Activated T-helper 17 cell treated with anti-CD3 and anti-CD28 coated beads, Interleukin-2, amount 50 U/mL, for 72 hours (primary cell): ENCODE measurements around the gene HECW1. TPM values are rescaled to one million over a fixed set of nuclear protein-coding genes. Genes with fewer than 3 reads are reported as not detected.
"Not testable (repeated sequence)": the region's sequence is repeated elsewhere in the genome, so short reads cannot be mapped to it uniquely, and the experiment has no call there.

Experiments used
- ATAC-seq: fragments of 150-1000 bp; cut with Tn5 transposase; replicated peaks from 2 replicates; pipeline ENCODE4 v1.10.0; 2021; ENCODE audit warnings: mild to moderate bottlenecking, moderate library complexity
- H3K27ac Mint-ChIP-seq: one replicate; pipeline ENCODE4 v1.8.0; 2022; ENCODE audit warnings: mixed read lengths
- H3K27me3 Mint-ChIP-seq: one replicate; pipeline ENCODE4 v1.8.0; 2022; ENCODE audit warnings: mixed read lengths
- H3K36me3 Mint-ChIP-seq: one replicate; pipeline ENCODE4 v1.8.0; 2022; ENCODE audit warnings: low read depth, mild to moderate bottlenecking, mixed read lengths
- H3K4me1 Mint-ChIP-seq: one replicate; pipeline ENCODE4 v1.8.0; 2022; ENCODE audit warnings: mixed read lengths
- H3K4me3 Mint-ChIP-seq: one replicate; pipeline ENCODE4 v1.8.0; 2022; ENCODE audit warnings: mild to moderate bottlenecking, mixed read lengths
- H3K9me3 Mint-ChIP-seq: one replicate; pipeline ENCODE4 v1.8.0; 2022; ENCODE audit warnings: mixed read lengths
- total RNA-seq, 2 donors: library from RNA; stranded (reverse); gene quantifications; one replicate each; pipeline ENCODE4 v1.2.3, GENCODE V29; 2022

The HECW1 gene
- total RNA-seq, 2 donors from 2014 or later = not detected

DNA sequence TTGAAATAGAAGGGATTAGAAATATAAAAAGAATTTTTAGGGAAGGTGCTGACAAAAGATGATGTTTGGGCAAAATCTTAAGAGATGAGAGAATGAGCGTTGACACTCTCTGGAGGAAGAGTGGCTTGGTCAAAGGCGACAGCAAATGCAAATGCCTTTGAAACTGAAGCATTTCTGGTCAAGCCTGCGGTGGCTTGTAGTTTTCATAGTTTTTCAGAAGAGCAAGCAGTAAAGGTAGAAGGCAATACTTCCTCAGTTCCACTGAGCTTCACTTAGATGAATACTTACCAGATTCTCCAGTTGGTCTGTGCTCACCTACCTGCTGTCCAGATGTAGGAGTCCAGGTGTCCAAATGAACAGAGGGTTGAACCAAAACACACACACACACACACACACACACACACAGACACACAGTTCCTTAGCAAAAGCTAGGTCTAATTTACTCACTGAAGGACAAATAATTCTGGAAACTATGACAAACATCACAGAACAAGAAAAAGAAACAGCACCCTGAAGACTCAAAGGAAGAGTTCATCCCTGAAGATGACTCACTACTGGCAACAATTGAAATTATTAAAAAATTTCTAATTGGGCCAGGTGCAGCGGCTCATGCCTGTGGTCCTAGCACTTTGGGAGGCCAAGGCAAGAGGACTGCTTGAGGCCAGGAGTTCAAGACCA, 458.4 kb downstream of the HECW1 start:
- Mint-ChIP-seq H3K36me3 (no peaks in the 10 kb centered on the region), H3K4me1 (peaks cover 14% of the 10 kb centered on the region), H3K27me3 (no peaks in the 10 kb centered on the region), H3K9me3 (no peaks in the 10 kb centered on the region), H3K4me3 (no peak overlapping the region), H3K27ac (peak overlapping the region; percentile 32)
- peak; percentile 22 for ATAC-seq

DNA sequence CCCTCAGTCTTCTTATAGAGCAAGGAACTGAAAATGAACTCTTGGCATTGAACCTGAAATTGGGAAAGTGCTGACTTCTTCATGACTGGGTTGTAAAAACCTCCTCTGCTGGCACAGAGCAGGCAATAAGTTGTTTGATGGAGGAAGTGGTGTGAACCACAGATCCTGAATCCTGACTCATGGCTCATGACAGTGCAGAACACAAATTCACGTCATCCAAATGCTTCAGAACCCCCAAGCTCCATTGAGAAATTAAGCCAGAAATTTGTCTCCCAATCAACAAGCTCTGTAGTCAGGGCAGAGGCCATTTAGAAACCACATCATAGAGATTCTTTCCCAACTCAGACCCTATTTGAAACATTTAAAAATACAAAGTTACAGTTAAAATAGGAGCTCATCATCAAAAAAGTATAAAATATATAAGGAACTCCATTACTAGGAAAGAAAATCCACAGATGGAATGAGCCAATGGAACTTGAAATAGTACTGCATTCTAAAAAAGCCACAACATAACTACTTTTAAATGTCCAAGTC, 460.1 kb downstream of the HECW1 start:
- peak; percentile 98 for ATAC-seq
- Mint-ChIP-seq H3K4me3 (peak overlapping the region; percentile 12), H3K4me1 (peaks cover 14% of the 10 kb centered on the region), H3K27me3 (no peaks in the 10 kb centered on the region), H3K9me3 (no peaks in the 10 kb centered on the region), H3K27ac (peak overlapping the region; percentile 84), H3K36me3 (no peaks in the 10 kb centered on the region)

DNA sequence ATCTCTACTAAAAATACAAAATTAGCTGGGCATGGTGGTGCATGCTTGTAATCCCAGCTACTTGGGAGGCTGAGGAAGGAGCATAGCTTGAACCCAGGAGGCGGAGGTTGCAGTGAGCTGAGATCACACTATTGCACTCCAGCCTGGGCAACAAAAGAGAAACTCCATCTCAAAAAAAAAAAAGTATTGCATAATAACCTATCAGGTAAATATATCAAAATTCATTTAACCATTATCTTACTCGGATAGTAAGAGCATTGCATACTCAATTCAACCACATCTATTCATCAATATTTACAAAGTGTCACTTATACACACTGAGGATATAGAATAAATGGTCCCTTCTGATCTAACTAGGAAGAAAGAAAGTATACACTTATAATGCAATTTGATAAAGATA, 461.4 kb downstream of the HECW1 start:
- not testable (repeated sequence) for H3K27ac Mint-ChIP-seq, H3K9me3 Mint-ChIP-seq, H3K4me3 Mint-ChIP-seq

DNA sequence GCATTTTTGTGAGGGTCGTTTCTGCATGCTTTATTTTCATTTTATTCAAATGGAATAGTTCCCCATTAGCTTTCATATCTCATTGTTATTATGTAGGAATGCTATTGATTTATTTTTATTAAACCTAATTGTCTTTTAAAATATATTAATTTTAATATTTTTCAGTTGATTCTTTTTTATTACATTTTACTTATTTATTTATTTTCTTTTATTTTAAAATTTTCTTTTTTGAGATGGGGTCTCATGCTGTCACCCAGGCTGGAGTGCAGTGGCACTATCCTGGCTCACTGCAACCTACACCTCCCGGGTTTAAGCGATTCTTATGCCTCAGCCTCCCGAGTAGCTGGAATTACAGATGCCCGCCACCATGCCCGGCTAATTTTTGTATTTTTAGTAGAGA, 463.1 kb downstream of the HECW1 start:
- H3K27me3 Mint-ChIP-seq = no peaks in the 10 kb centered on the region
- H3K4me1 Mint-ChIP-seq = peaks cover 10% of the 10 kb centered on the region
- no peak for ATAC-seq
- H3K36me3 Mint-ChIP-seq = no peaks in the 10 kb centered on the region
- no peak overlapping the region for H3K4me3 Mint-ChIP-seq
- no peak overlapping the region for H3K27ac Mint-ChIP-seq
- H3K9me3 Mint-ChIP-seq = no peaks in the 10 kb centered on the region

More for the DNA sequence above, 461.4 kb downstream of the HECW1 start:
- H3K4me1 Mint-ChIP-seq = peaks cover 14% of the 10 kb centered on the region
- not testable (repeated sequence) for H3K27me3 Mint-ChIP-seq, ATAC-seq, H3K36me3 Mint-ChIP-seq

DNA sequence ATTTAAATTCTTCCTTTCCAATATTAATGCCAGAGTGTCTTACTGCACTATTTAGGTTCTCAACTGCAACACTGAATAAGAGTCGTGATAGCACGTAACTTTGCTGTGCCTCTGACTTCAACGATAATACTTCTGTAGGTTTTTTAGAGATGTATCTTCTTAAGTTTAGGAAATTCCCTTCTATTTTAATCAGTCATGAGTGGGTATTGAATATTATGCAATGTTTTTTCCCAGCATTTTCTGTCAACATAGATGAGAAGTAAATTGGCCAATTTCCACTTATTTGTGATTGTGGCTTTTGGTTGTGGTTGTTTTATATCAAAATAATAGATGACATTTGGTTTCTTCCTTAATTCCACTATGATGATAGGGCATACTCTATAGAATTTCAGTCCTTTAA, 463.8 kb downstream of the HECW1 start:
- no peaks in the 10 kb centered on the region for H3K36me3 Mint-ChIP-seq
- no peak overlapping the region for H3K4me3 Mint-ChIP-seq
- no peak overlapping the region for H3K27ac Mint-ChIP-seq
- H3K4me1 Mint-ChIP-seq = peaks cover 6% of the 10 kb centered on the region
- H3K9me3 Mint-ChIP-seq = no peaks in the 10 kb centered on the region
- ATAC-seq = no peak
- no peaks in the 10 kb centered on the region for H3K27me3 Mint-ChIP-seq

DNA sequence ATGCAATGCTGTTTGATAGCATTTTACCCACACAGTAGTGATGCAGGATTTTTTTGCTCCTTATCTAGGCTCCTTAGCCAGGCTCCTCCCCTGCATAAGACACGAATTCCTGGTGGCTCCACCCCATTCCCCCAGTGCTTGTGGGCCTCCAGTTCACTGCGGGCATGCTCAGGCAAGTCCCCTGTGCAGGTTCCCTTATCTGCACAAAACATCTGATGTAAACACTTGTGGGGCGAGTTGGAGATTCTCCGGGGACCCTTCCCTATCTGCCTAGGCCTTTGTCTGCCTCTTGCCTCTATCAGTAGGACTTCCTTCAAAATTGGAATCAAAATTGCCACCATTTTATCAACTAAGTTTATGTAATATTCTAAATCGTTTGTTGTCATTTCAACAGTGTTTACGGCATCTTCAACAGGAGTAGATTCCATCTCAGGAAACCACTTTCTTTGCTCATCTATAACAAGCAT, 465.1 kb downstream of the HECW1 start:
- Mint-ChIP-seq H3K4me1 (peaks cover 5% of the 10 kb centered on the region), H3K27me3 (no peaks in the 10 kb centered on the region), H3K4me3 (no peak overlapping the region), H3K9me3 (no peaks in the 10 kb centered on the region), H3K27ac (no peak overlapping the region), H3K36me3 (no peaks in the 10 kb centered on the region)
- ATAC-seq = no peak

DNA sequence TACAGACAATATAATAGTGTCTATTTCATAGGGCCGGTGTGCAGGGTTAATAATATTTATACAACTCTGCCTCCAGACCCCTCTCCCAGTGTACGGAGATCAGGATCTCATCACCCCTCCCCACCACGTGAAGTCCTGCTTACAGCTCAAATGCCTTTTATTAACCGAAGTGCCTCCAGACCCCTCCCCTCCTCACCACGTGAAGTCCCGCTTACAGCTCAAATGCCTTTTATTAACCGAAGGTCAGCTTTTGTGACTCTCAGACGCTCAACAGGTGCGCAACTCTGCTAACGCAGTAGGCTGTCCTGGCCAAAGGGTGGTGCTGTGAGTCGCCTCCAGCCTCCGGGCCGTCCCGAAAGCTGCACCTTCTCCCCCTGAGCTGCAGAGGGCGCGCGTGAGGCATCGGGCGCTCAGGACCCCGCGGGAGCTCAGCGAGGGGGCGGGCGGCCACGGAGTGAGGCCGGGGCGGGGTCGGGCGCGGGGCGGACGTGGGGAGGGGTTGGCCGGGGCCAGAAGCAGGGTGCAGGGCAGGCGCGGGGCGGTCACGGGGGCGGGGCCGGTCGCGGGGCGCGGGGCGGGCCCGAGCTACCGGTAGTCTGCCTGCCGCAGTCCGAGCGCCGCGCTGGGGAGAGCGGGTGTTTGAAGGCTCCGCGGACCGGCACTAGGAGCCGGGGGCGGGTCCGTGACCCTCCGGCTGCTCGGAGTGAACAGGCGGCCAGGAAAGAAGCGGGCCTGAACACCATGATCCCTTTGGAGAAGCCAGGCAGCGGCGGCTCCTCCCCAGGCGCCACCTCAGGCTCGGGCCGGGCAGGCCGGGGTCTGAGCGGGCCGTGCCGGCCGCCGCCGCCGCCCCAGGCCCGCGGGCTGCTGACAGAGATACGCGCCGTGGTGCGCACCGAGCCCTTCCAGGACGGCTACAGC, 470.3 kb downstream of the HECW1 start, which contains the start of gene STK17A:
TSS of gene STK17A (plus strand) at position 606 of the 921 bp plus-strand sequence. CDS start at position 742, 136 bp downstream.
- peak; percentile 78 for ATAC-seq

DNA sequence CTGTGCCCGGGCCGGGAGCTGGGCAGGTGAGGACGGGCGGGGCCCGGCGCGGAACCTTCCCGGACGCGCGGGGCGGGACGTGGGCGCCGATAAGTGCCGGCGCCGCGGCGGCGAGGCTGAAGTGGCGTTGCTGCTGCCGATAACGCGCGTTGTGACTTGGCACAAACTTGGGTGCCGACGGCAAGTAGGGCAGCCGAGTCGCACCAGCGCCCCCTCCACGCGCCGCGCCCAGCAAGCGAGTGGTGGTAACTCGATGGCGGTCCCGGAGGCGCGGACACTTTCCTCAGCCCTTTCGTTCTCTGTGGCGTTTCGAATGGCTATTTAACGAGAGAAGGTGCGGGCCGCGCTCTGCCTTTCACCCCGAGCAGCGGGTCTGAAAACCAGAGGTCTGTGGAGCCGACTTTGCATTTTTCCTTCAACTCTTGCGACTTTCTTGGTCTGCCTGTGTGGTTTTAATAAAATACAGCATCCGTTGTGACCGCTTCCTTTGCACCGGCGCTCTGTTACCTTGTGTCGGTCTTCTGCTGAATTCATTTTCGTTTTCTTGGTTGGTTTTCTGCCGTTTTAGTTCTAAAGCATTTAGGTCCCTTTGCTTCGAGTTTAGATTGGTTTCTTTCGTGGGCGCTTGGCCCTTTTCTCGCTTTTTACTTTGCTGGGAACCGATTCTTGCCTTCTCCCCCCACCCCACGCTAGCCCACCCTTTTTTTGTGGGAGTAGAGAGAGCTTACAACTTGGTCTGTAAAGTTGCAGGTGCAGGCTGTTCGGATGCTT, 471.2 kb downstream of the HECW1 start:
- Mint-ChIP-seq H3K4me3 (peak overlapping the region; percentile 96), H3K9me3 (no peaks in the 10 kb centered on the region), H3K36me3 (peaks cover 31% of the 10 kb centered on the region), H3K27me3 (no peaks in the 10 kb centered on the region), H3K27ac (peak overlapping the region; percentile 95), H3K4me1 (peaks cover 15% of the 10 kb centered on the region)
- ATAC-seq = peak; percentile 22

More for the DNA sequence above, 470.3 kb downstream of the HECW1 start, which contains the start of gene STK17A:
- peaks cover 27% of the 10 kb centered on the region for H3K36me3 Mint-ChIP-seq
- H3K9me3 Mint-ChIP-seq = no peaks in the 10 kb centered on the region
- H3K4me1 Mint-ChIP-seq = peaks cover 9% of the 10 kb centered on the region
- peak within 1 kb of the TSS; percentile 96 for H3K4me3 Mint-ChIP-seq
- no peaks in the 10 kb centered on the region for H3K27me3 Mint-ChIP-seq
- peak within 1 kb of the TSS; percentile 95 for H3K27ac Mint-ChIP-seq

DNA sequence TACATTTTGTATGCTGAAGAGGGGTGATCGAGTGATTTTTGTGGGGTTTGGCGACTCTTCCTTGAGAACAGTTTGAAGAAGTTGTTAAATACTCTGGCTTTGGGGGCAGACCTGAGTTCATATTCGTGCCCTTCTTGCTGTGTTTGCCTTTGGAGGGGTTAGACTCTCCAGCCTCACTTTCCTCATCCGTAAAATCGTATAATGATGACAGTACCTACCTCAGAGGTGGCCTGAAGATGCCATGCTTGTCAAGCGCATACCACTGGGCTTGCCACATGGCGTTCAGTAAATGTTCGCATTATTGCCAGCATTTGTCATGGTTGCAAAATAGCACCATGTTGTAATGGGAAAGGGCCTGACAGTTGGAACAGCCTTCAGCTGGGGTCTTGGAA, 471.7 kb downstream of the HECW1 start:
- Mint-ChIP-seq H3K27ac (peak overlapping the region; percentile 95), H3K27me3 (no peaks in the 10 kb centered on the region), H3K4me3 (peak overlapping the region; percentile 96), H3K36me3 (peaks cover 37% of the 10 kb centered on the region), H3K4me1 (peaks cover 20% of the 10 kb centered on the region), H3K9me3 (no peaks in the 10 kb centered on the region)
- peak; percentile 6 for ATAC-seq

DNA sequence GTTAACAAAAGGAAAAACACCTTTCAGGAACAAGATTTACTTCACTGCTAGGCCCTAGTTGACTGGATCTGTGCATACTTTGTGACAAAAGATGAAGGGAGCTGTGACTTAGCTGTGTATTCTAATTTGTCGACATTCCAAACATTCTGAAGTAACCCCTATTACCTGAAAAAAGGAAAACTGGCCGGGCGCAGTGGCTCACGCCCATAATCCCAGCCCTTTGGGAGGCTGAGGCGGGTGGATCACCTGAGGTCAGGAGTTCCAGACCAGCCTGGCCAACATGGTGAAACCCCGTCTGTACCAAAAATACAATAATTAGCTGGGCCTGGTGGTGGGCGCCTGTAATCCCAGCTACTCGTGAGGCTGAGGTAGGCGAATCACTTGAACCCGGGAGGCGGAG, 472.3 kb downstream of the HECW1 start:
- Mint-ChIP-seq H3K27ac (peak overlapping the region; percentile 95), H3K4me1 (peaks cover 26% of the 10 kb centered on the region), H3K36me3 (peaks cover 43% of the 10 kb centered on the region), H3K4me3 (peak overlapping the region; percentile 96)
- ATAC-seq, H3K9me3 Mint-ChIP-seq, H3K27me3 Mint-ChIP-seq: not testable (repeated sequence)

DNA sequence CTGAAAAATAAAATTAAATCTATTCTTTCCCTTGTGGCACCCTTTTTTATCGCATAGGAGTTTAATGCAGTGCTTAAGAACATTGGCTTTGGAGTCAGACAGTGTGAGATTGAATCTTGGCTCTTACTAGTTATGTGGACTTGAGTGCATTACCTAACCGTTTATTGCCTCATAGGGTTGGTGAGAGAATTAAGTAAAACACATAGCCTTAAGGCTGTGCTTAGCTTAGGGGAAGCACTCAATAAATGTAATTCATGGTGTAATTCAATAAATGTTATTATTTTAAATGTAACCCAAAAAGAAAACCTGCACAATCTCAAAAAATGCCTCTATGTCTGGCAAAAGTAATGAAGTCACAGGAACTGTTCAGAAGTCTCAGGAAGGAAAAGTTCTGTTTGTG, 473.1 kb downstream of the HECW1 start:
- Mint-ChIP-seq H3K27me3 (no peaks in the 10 kb centered on the region), H3K9me3 (no peaks in the 10 kb centered on the region), H3K4me1 (peaks cover 30% of the 10 kb centered on the region), H3K27ac (peak overlapping the region; percentile 95), H3K4me3 (peak overlapping the region; percentile 96), H3K36me3 (peaks cover 51% of the 10 kb centered on the region)
- no peak for ATAC-seq

DNA sequence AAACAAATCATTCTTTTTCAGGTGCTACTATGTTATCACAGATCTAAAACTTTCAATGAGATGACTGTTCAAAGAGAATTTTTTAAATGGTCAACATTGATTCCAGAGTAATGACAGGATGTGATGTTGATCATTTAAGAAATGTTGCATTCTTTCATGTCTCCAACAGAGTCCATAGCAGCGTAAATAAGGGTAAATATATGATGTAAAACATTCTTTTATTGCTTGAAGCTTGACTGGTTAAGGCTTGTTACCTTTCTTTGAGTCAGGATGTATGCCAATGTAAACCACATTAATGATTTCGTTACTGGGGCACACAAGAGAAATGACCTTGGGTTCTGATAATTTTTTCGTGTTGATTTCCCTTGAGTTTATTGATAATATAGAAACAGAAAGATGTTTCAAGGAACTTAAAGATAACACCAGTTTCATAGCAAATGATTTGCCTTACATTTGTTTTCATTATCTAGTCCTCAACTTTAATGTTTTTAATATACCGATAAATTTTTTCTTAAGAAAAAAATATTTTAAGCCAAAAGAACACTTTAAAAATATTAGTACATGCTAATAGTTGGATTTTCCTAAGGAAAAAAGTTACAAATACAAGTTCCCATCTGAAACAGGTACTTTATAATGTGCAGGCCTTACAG, 473.9 kb downstream of the HECW1 start:
- Mint-ChIP-seq H3K4me3 (peak overlapping the region; percentile 96), H3K27ac (peak overlapping the region; percentile 95), H3K36me3 (peaks cover 57% of the 10 kb centered on the region), H3K27me3 (no peaks in the 10 kb centered on the region), H3K4me1 (peaks cover 38% of the 10 kb centered on the region), H3K9me3 (no peaks in the 10 kb centered on the region)
- peak; percentile 16 for ATAC-seq

DNA sequence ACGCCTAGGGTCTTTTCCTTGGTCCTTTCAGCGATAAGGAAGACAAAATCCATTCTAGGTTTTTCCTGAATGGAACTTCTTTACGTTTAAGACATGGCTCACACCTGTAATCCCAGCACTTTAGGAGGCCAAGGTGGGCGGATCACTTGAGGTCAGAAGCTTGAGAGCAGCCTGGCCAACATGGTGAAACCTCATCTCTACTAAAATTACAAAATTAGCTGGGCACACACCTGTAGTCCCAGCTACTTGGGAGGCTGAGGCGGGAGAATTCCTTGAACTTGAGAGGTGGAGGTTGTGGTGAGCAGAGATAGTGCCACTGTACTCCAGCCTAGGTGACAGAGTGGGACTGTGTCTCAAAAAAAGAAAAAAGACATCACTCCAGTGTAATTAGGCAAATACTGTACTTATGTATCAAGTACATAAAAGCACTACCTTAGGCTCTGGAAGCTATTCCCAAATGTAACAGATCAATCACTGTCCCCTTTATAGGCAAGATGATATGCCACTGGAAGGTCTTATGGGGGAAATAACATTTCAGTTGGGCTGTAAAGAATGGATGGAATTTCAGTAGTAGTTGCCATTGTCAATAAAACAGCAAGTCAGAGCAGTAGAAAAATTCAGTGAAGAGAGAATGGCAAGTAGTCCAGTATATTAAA, 476.2 kb downstream of the HECW1 start:
- no peak for ATAC-seq
- no peaks in the 10 kb centered on the region for H3K9me3 Mint-ChIP-seq
- peaks cover 63% of the 10 kb centered on the region for H3K36me3 Mint-ChIP-seq
- H3K27ac Mint-ChIP-seq = peak overlapping the region; percentile 67
- H3K4me3 Mint-ChIP-seq = peak overlapping the region; percentile 57
- H3K4me1 Mint-ChIP-seq = peaks cover 51% of the 10 kb centered on the region
- H3K27me3 Mint-ChIP-seq = no peaks in the 10 kb centered on the region
